Left lung (tissue), 10 donors: ENCODE measurements around the gene INTS1. TPM values are rescaled to one million over a fixed set of nuclear protein-coding genes. Genes with fewer than 3 reads are reported as not detected.

Experiments
- ATAC-seq: fragments of 200-7000 bp; cut with Tn5 transposase; one replicate; pipeline ENCODE4 v1.9.1; 2020; ENCODE audit warnings: moderate library complexity
- DNase-seq, 4 donors: peaks; one replicate each; pipeline ENCODE4 v3.0.0-alpha.2; 2013 to 2020
- H3K27ac ChIP-seq, 2 donors: fragments of 200-600 bp; sonication (generic) in 1 of 2; one replicate each; pipeline versions ENCODE4 v1.5.0 to v1.8.0; 2020 to 2021
- H3K27me3 ChIP-seq, 2 donors: fragments of 200-600 bp; sonication (generic) in 1 of 2; one replicate each; pipeline versions ENCODE4 v1.5.0 to v1.8.0; 2020 to 2021
- H3K36me3 ChIP-seq, 2 donors: fragments of 200-600 bp; sonication (generic) in 1 of 2; one replicate each; pipeline versions ENCODE4 v1.5.0 to v1.8.0; 2020 to 2021
- H3K4me1 ChIP-seq, 2 donors: fragments of 200-600 bp; one replicate each; pipeline ENCODE4 v1.8.0; 2021
- H3K4me3 ChIP-seq, 2 donors: fragments of 200-600 bp; sonication (generic) in 1 of 2; one replicate each; pipeline versions ENCODE4 v1.5.0 to v1.8.0; 2020 to 2021; ENCODE audit warnings: mild to moderate bottlenecking in 1 of 2
- H3K9me3 ChIP-seq, 2 donors: fragments of 200-600 bp; sonication (generic) in 1 of 2; one replicate each; pipeline versions ENCODE4 v1.5.0 to v1.8.0; 2020 to 2021
- CTCF ChIP-seq, 2 donors: fragments of 200-600 bp; sonication (generic) in 1 of 2; IDR thresholded peaks; one replicate each; pipeline versions ENCODE4 v1.5.0 to v1.8.0; 2021; ENCODE audit warnings: antibody characterized with exemption in 2 of 2
- intact Hi-C, 2 donors: fragments of 100-400 bp; cut with DNase I; formaldehyde crosslinking; loops; one replicate each; pipeline versions ENCODE4 v1.11.2 to v1.14.2; 2022
- polyA plus RNA-seq, 6 donors: library from polyadenylated mRNA; unstranded; fragments of 120-200 nt; gene quantifications; one replicate each; pipeline ENCODE4 v1.2.1, GENCODE V29; 2013; ENCODE audit not compliant: insufficient read length in 6 of 6
- total RNA-seq, 2 donors: library from RNA; stranded (reverse); fragmentation: NEBNext Ultra II Directional; extraction: Animal tissue kit (Norgen Biotek cat#: 25700); gene quantifications; one replicate each; pipeline ENCODE4 v1.2.1, GENCODE V29; 2021
- donor health status: DM: no; HTN: yes; CAD: no.
- donor health status: DM: no; HTN: no; CAD: no.

The INTS1 gene
- total and polyA plus RNA-seq, 8 donors, result 51.3 to 80.9 (median 61.6) TPM

GRCh38 chr7:1529383-1530116, 25.4 kb upstream of the INTS1 start:
- peak in 1 of 4 donors; percentile 74 for DNase-seq
- intact Hi-C loops, result no loop called here

GRCh38 chr7:1526271-1526754, 22.1 kb upstream of the INTS1 start:
- peak in 1 of 4 donors; percentile 41 for DNase-seq
- intact Hi-C loops, result no loop called here
- peaks cover 0 to 6% of the 10 kb centered on the region in 2 donors for H3K4me1 ChIP-seq
- TF ChIP-seq CTCF (IDR thresholded peaks at IDR 0.05), result no peak
- H3K27me3 ChIP-seq, result peaks cover 0 to 18% of the 10 kb centered on the region in 2 donors
- no peak overlapping the region for H3K4me3 ChIP-seq
- H3K9me3 ChIP-seq, result no peaks in the 10 kb centered on the region
- H3K36me3 ChIP-seq, result no peaks in the 10 kb centered on the region
- no peak for ATAC-seq
- no peak overlapping the region for H3K27ac ChIP-seq

More at GRCh38 chr7:1529383-1530116, 25.4 kb upstream of the INTS1 start:
- H3K36me3 ChIP-seq, result no peaks in the 10 kb centered on the region
- H3K27me3 ChIP-seq, result no peaks in the 10 kb centered on the region
- peak overlapping the region in 1 of 2 donors; percentile 67 for H3K4me3 ChIP-seq
- H3K4me1 ChIP-seq, result peaks cover 19 to 38% of the 10 kb centered on the region in 2 donors
- no peak for ATAC-seq
- TF ChIP-seq CTCF (IDR thresholded peaks at IDR 0.05), result no peak
- H3K9me3 ChIP-seq, result no peaks in the 10 kb centered on the region
- H3K27ac ChIP-seq, result peak overlapping the region in 1 of 2 donors; percentile 89

- Histone ChIP-seq H3K36me3 (no peaks in the 10 kb centered on the region), H3K27me3 (peaks cover 0 to 18% of the 10 kb centered on the region in 2 donors), H3K4me3 (no peak overlapping the region), H3K9me3 (no peaks in the 10 kb centered on the region), H3K4me1 (peaks cover 0 to 5% of the 10 kb centered on the region in 2 donors), H3K27ac (no peak overlapping the region)
- ATAC-seq (no peak), DNase-seq (no peak)
- intact Hi-C loops, result no loop called here
- TF ChIP-seq CTCF (IDR thresholded peaks at IDR 0.05), result no peak
These were observed 21.2 kb upstream of the INTS1 start for GRCh38 chr7:1525409-1525808.

- no peak overlapping the region for H3K4me3 ChIP-seq
- DNase-seq (peak in 1 of 4 donors; percentile 79), ATAC-seq (no peak)
- H3K36me3 ChIP-seq, result no peaks in the 10 kb centered on the region
- no peaks in the 10 kb centered on the region for H3K4me1 ChIP-seq
- peaks cover 0 to 18% of the 10 kb centered on the region in 2 donors for H3K27me3 ChIP-seq
- no peak for TF ChIP-seq CTCF (IDR thresholded peaks at IDR 0.05)
- intact Hi-C loops, result no loop called here
- H3K27ac ChIP-seq, result no peak overlapping the region
- no peaks in the 10 kb centered on the region for H3K9me3 ChIP-seq
These were observed 19.7 kb upstream of the INTS1 start for GRCh38 chr7:1523844-1524243.

DNA sequence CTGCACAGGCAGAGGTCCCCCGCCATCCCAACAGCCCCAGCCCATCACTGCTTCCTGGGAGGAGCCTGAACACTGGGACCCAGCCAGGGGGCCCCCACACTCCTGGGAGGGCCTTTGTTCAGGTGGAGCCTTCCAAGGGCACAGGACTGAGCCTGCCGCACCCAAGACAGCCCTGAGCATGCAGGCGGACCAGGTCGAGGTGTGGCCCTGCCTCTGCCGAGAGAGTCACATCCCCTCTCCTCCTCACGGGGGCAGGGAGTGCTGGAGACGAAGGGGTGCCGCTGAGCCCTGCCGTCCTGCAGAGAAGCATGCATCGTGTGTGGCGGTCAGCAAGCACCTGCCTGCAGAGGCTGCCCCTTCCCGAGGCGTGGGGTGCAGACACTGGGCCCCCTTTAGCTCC, 19.0 kb upstream of the INTS1 start:
- peak; percentile 21 for ATAC-seq
- intact Hi-C loops, result no loop called here
- H3K4me3 ChIP-seq, result no peak overlapping the region

More for the DNA sequence above, 19.0 kb upstream of the INTS1 start:
- Histone ChIP-seq H3K4me1 (no peaks in the 10 kb centered on the region), H3K27me3 (peaks cover 0 to 18% of the 10 kb centered on the region in 2 donors), H3K27ac (no peak overlapping the region), H3K9me3 (peaks cover 0 to 4% of the 10 kb centered on the region in 2 donors), H3K36me3 (no peaks in the 10 kb centered on the region)
- DNase-seq, result peak in 1 of 4 donors; percentile 65
- no peak for TF ChIP-seq CTCF (IDR thresholded peaks at IDR 0.05)
